NT2/D1 (cell line): ENCODE measurements around the gene NR1I3.

ENCODE experiments used
- DNase-seq: peaks from one replicate; pipeline ENCODE4 v3.0.0-alpha.2; 2011; ENCODE audit warnings: low read depth, low spot score
- H3K27me3 ChIP-seq: 2 replicates; pipeline ENCODE4 v1.6.0; 2011; ENCODE audit warnings: mild to moderate bottlenecking; ENCODE audit not compliant: insufficient read length, insufficient read depth
- H3K36me3 ChIP-seq: 2 replicates; pipeline ENCODE4 v1.6.1; 2011; ENCODE audit warnings: mild to moderate bottlenecking, low read length, mixed read lengths; ENCODE audit not compliant: insufficient read depth, insufficient read length
- H3K4me1 ChIP-seq: 2 replicates; pipeline ENCODE4 v1.5.1; 2011; ENCODE audit not compliant: insufficient read depth, insufficient read length
- H3K4me3 ChIP-seq: 2 replicates; pipeline ENCODE4 v1.5.1; 2011; ENCODE audit warnings: low read depth; ENCODE audit not compliant: insufficient read length
- H3K9ac ChIP-seq: 2 replicates; pipeline ENCODE4 v1.6.0; 2011; ENCODE audit warnings: low read depth; ENCODE audit not compliant: insufficient read length
- H3K9me3 ChIP-seq: 2 replicates; pipeline ENCODE4 v1.5.1; 2011; ENCODE audit warnings: mild to moderate bottlenecking, low read length; ENCODE audit not compliant: insufficient read depth
- SUZ12 ChIP-seq: IDR thresholded peaks from 2 replicates; pipeline ENCODE4 v1.6.1; 2011; ENCODE audit not compliant: insufficient read length, insufficient read depth; ENCODE audit errors: extremely low read depth
- YY1 ChIP-seq: IDR thresholded peaks from 2 replicates; pipeline ENCODE4 v1.6.1; 2011; ENCODE audit not compliant: insufficient read length, insufficient read depth
- ZNF274 ChIP-seq: IDR thresholded peaks from 2 replicates; pipeline ENCODE4 v1.6.1; 2011; ENCODE audit warnings: mild to moderate bottlenecking, low read depth, low read length

Gene NR1I3

GRCh38 chr1:161216945-161217712 lies 20.9 kb downstream of the NR1I3 start:
- DNase-seq = no peak
- H3K4me1 ChIP-seq = peaks cover 14% of the 10 kb centered on the region
- no peaks in the 10 kb centered on the region for H3K27me3 ChIP-seq
- no peaks in the 10 kb centered on the region for H3K9me3 ChIP-seq
- TF ChIP-seq YY1 (no peak), SUZ12 (no peak), ZNF274 (no peak)
- H3K4me3 ChIP-seq = no peak overlapping the region
- H3K36me3 ChIP-seq = peaks cover 36% of the 10 kb centered on the region
- no peak overlapping the region for H3K9ac ChIP-seq

DNA sequence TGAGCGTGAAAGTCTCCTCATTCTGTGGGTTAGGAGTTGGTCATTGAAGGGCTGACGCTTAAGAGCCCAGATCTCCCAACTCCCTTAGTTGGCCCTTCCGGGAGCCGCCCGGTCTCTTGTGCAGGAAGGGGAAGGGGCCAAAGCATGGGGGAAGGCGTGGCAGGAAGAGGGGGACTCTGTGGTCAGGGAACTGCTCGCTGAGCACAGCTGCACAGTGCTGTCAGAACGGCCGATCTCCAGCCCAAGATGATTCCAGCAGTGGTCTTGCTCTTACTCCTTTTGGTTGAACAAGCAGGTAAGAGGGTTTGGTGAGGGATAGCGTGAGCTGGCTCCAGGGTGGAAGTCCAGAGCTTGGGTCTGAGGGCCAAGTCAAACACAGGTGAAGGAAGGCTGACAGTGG lies 22.9 kb downstream of the NR1I3 start, which contains the start of gene FCER1G:
FCER1G (plus strand) TSS at position 220 of the 400 bp plus-strand sequence; CDS start at position 247, 27 bp downstream.
- Histone ChIP-seq H3K4me1 (peaks cover 14% of the 10 kb centered on the region), H3K4me3 (no peak within 1 kb of the TSS), H3K9me3 (no peaks in the 10 kb centered on the region), H3K9ac (no peak within 1 kb of the TSS), H3K27me3 (no peaks in the 10 kb centered on the region), H3K36me3 (peaks cover 56% of the 10 kb centered on the region)
- DNase-seq = no peak
- TF ChIP-seq ZNF274 (no peak), SUZ12 (no peak), YY1 (no peak)

GRCh38 chr1:161214369-161214768 lies 23.6 kb downstream of the NR1I3 start:
- H3K36me3 ChIP-seq = peaks cover 63% of the 10 kb centered on the region
- DNase-seq = no peak
- H3K4me1 ChIP-seq = peaks cover 16% of the 10 kb centered on the region
- TF ChIP-seq SUZ12 = no peak
- TF ChIP-seq ZNF274 = no peak
- no peak for TF ChIP-seq YY1
- H3K4me3 ChIP-seq = no peak overlapping the region
- no peaks in the 10 kb centered on the region for H3K9me3 ChIP-seq
- no peaks in the 10 kb centered on the region for H3K27me3 ChIP-seq
- H3K9ac ChIP-seq = no peak overlapping the region

GRCh38 chr1:161209790-161210409 lies 28.1 kb downstream of the NR1I3 start:
- peak; percentile 87 for DNase-seq
- peaks cover 93% of the 10 kb centered on the region for H3K36me3 ChIP-seq

GRCh38 chr1:161207173-161207572 lies 30.8 kb downstream of the NR1I3 start:
- Histone ChIP-seq H3K9me3 (no peaks in the 10 kb centered on the region), H3K4me3 (no peak overlapping the region), H3K36me3 (peaks cover 85% of the 10 kb centered on the region), H3K4me1 (peaks cover 4% of the 10 kb centered on the region), H3K27me3 (no peaks in the 10 kb centered on the region), H3K9ac (no peak overlapping the region)
- TF ChIP-seq YY1 = no peak
- no peak for TF ChIP-seq SUZ12
- no peak for TF ChIP-seq ZNF274
- no peak for DNase-seq

More at GRCh38 chr1:161209790-161210409, 28.1 kb downstream of the NR1I3 start:
- Histone ChIP-seq H3K4me3 (no peak overlapping the region), H3K27me3 (no peaks in the 10 kb centered on the region), H3K4me1 (peaks cover 2% of the 10 kb centered on the region), H3K9me3 (no peaks in the 10 kb centered on the region), H3K9ac (no peak overlapping the region)
- TF ChIP-seq ZNF274 (no peak), SUZ12 (no peak), YY1 (no peak)

DNA sequence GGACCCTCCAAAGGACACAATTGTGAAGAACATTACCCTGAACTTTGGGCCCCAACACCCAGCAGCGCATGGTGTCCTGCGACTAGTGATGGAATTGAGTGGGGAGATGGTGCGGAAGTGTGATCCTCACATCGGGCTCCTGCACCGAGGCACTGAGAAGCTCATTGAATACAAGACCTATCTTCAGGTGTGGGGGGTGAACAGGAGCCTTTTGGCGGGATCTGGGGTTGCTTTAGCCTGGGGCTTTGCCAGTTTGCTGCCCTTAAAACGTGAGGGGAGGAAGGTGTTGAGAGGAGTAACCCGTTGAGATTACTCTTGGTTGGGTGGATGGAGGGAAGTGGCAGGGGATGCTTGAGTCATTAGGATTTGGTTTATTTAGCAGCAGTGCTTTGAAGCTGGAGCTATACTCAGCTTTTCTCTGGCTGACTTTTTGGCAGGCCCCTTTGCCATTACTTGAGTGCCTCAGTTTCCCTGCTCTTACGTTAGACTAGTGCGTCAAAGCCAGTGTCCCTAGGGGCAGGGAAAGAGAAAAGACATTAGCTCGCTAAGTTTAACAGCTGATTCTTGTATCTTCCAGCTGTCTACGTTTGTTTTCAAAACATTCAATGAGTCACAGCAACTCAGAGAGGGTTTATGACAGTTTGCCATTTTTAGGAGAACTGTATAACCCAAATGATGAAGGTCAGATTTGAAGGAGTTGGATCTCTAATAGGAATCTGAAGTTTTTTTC lies 31.4 kb downstream of the NR1I3 start:
- Histone ChIP-seq H3K4me3 (no peak overlapping the region), H3K9me3 (no peaks in the 10 kb centered on the region), H3K9ac (no peak overlapping the region), H3K27me3 (no peaks in the 10 kb centered on the region), H3K36me3 (peaks cover 79% of the 10 kb centered on the region), H3K4me1 (peaks cover 8% of the 10 kb centered on the region)
- TF ChIP-seq ZNF274 (no peak), YY1 (no peak), SUZ12 (no peak)
- no peak for DNase-seq
